IPS-11a (cell line): ENCODE measurements around the gene FUT7.
"Not testable (repeated sequence)": the region's sequence is repeated elsewhere in the genome, so short reads cannot be mapped to it uniquely, and the experiment has no call there.

Experiments used
- H3K4me3 ChIP-seq: one replicate; pipeline ENCODE4 v1.5.1; 2013; ENCODE audit warnings: low read depth, low read length, control low read depth

Gene FUT7

GRCh38 chr9:137006116-137007003 lies 25.5 kb downstream of the FUT7 start:
- H3K4me3 ChIP-seq, result no peak overlapping the region

- H3K4me3 ChIP-seq, result not testable (repeated sequence)
These were observed 27.6 kb downstream of the FUT7 start for GRCh38 chr9:137004285-137004684.

GRCh38 chr9:137002646-137003041 lies 29.2 kb downstream of the FUT7 start:
- no peak overlapping the region for H3K4me3 ChIP-seq

GRCh38 chr9:137001857-137002645 lies 29.8 kb downstream of the FUT7 start:
- H3K4me3 ChIP-seq, result no peak overlapping the region

- no peak overlapping the region for H3K4me3 ChIP-seq
These were observed 31.5 kb downstream of the FUT7 start for GRCh38 chr9:137000177-137000930.

GRCh38 chr9:136997830-136998234 lies 34.1 kb downstream of the FUT7 start:
- H3K4me3 ChIP-seq, result no peak overlapping the region

- no peak overlapping the region for H3K4me3 ChIP-seq
These were observed 34.5 kb downstream of the FUT7 start for GRCh38 chr9:136997371-136997770.

- no peak within 1 kb of the TSS for H3K4me3 ChIP-seq
These were observed 35.3 kb downstream of the FUT7 start, which contains the start of gene CLIC3 for GRCh38 chr9:136996361-136997292. TSS of gene CLIC3 (minus strand) at chr9:136996568. CDS start at chr9:136996543, 25 bp downstream.

GRCh38 chr9:136995772-136996311 lies 36.0 kb downstream of the FUT7 start:
- no peak overlapping the region for H3K4me3 ChIP-seq

- no peak overlapping the region for H3K4me3 ChIP-seq
These were observed 36.5 kb downstream of the FUT7 start for GRCh38 chr9:136995362-136995761.

- no peak overlapping the region for H3K4me3 ChIP-seq
These were observed 37.0 kb downstream of the FUT7 start for GRCh38 chr9:136994888-136995230.

- no peak overlapping the region for H3K4me3 ChIP-seq
These were observed 37.6 kb downstream of the FUT7 start for GRCh38 chr9:136994180-136994887.

GRCh38 chr9:136992819-136993369 lies 39.0 kb downstream of the FUT7 start:
- H3K4me3 ChIP-seq, result peak overlapping the region; percentile 69

GRCh38 chr9:136991993-136992818 lies 39.7 kb downstream of the FUT7 start, which contains the start of gene PAXX:
TSS of gene PAXX (plus strand) at chr9:136992422. CDS start at chr9:136992444, 22 bp downstream.
- H3K4me3 ChIP-seq, result peak within 1 kb of the TSS; percentile 69

- no peak overlapping the region for H3K4me3 ChIP-seq
These were observed 41.5 kb downstream of the FUT7 start for GRCh38 chr9:136990242-136990911.

GRCh38 chr9:136988872-136989271 lies 43.0 kb downstream of the FUT7 start:
- no peak overlapping the region for H3K4me3 ChIP-seq

GRCh38 chr9:136985853-136986252 lies 46.0 kb downstream of the FUT7 start:
- H3K4me3 ChIP-seq, result no peak overlapping the region
